Measurements from ENCODE around the gene SLC30A1.

- no peak for TF ChIP-seq POLR2A (IDR thresholded peaks at IDR 0.05; ENCODE audit: low read length)
- no peak for TF ChIP-seq GATA1 (IDR thresholded peaks at IDR 0.05; ENCODE audit: low read depth, low read length)
Observed at GRCh38 chr1:211532088-211532444, 46.9 kb downstream of the SLC30A1 start.
